Stimulated activated CD8-positive, alpha-beta memory T cell treated with anti-CD3 and anti-CD28 coated beads, Interleukin-15, amount 100 ng/mL, for 1 hour (primary cell): ENCODE results near the gene ANKRD36.
"Not testable (repeated sequence)": the region's sequence is repeated elsewhere in the genome, so short reads cannot be mapped to it uniquely, and the experiment has no call there.

Experiments used
- DNase-seq: peaks from one replicate; pipeline ENCODE4 v3.0.0-alpha.2; 2020; ENCODE audit warnings: low read depth

ANKRD36 gene

DNA sequence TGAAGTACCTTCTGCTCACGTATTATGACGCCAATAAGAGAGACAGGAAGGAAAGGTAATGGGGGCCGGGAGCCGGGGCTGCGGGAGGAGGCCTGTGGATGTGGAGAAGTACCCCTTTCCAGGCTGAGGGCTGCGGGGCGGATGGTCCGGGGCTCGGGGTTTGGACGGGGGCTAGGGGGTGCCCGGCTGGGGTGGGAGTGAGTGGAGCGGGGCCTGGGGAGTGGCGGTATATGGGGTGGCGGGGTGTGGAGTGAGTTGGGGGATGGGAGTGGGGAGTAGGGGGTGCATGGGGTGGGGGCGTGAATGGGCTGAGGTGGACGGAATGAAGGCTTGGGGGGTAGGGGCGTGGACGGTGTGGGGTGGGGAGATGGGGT, 916 bp downstream of the ANKRD36 start:
- DNase-seq = not testable (repeated sequence)

DNA sequence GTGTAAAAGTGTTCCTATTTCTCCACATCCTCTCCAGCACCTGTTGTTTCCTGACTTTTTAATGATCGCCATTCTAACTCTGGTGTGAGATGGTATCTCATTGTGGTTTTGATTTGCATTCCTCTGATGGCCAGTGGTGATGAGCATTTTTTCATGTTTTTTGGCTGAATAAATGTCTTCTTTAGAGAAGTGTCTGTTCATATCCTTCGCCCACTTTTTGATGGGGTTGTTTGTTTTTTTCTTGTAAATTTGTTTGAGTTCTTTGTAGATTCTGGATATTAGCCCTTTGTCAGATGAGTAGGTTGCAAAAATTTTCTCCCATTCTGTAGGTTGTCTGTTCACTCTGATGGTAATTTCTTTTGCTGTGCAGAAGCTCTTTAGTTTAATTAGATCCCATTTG, 16.1 kb downstream of the ANKRD36 start:
- DNase-seq = not testable (repeated sequence)

DNA sequence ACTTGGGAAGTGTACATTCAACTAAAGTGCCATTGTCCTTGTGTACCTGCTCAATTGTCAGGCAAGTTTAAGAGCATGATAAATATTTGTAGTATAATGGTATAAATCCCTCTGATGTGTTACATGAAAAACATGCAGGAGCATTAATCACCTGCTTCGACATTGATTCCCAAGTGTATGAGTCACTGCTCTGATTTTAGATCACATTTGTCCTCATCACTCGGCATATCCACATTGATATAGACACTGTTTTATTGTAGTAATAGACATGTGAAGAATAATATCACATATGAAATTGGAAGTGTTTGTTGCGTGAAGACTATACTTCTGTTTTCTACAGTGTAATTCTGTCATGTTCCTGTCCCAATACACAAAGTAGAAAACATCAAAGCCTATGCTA, 31.1 kb downstream of the ANKRD36 start:
- DNase-seq = not testable (repeated sequence)

DNA sequence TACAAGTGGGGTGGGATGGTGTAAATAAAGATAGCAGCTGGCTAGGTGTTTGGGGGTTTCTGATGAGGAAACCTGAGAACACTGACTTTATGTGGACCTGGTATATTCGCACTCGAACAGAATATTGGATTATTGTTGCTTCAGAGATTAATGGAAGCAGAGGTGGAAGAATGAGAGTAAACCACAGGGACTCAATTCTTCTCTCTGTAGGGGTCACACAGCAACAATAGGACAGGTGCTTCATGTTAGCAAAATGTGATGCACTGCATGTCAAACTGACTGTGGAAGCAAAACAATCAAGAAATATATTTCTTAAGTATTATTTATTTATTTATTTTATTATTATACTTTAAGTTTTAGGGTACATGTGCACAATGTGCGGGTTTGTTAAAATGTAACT, 53.6 kb downstream of the ANKRD36 start:
- not testable (repeated sequence) for DNase-seq

DNA sequence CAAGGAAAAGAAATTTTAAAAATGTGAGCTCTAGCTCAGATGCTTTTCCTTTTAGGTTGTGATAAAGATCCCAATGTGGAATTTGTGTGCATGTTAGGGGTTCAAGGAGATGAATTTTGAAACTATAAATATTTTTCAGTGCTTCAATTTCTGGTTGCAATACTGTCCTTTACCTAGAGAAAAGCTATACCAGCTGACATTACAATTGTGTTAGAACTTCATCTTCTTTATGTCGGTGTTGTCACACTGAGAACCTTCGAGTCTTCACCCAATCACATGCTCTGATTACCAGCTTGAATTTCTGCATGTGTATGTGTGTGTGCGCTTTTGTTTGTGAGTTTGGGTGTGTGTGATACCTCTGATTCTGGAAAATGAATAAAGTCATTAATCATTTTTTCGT, 55.0 kb downstream of the ANKRD36 start:
- DNase-seq = not testable (repeated sequence)

DNA sequence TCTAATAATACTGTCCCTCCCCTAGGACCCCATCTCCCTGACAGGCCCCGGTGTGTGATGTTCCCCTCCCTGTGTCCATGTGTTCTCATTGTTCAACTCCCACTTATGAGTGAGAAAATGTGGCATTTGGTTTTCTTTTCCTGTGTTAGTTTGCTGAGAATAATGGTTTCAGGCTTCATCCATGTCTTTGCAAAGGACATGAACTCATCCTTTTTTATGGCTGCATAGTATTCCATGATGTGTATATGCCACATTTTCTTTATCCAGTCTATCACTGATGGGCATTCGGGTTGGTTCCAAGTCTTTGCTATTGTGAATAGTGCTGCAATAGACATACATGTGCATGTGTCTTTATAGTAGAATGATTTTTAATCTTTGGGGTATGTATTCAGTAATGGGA, 55.6 kb downstream of the ANKRD36 start:
- DNase-seq = not testable (repeated sequence)

DNA sequence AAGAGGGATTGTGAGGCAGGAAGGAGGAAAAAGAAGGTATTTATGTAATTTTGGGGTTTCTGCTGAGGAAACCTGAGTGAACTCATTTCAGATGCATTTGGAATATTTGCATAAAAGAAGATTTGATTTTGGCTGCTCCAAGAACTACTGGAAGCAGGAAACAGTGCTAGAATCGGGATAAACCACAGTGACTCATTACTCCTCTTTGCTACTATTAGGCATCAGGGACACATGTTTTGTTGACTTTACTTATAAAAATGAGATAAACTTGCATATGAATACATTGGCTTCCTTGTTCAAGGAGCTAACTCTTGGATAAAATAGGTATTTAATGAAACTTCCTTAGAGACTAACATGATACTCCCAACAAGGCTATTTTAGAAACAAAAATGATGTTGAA, 67.4 kb downstream of the ANKRD36 start:
- DNase-seq = not testable (repeated sequence)

DNA sequence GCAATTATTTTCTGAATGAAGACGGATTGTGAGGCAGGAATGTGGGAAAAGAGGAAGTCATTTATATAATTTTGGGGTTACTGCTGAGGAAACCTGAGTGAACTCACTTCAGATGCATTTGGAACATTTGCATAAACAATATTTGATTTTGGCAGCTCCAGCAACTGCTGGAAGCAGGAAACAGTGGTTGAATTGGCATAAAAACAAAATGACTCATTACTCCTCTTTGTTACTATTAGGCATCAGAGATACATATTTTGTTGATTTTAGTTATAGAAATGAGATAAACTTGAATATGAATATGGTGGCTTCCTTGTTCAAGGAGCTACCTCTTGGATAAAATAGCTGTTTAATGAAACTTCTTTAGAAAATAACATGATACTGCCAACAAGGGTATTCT, 82.4 kb downstream of the ANKRD36 start:
- not testable (repeated sequence) for DNase-seq

DNA sequence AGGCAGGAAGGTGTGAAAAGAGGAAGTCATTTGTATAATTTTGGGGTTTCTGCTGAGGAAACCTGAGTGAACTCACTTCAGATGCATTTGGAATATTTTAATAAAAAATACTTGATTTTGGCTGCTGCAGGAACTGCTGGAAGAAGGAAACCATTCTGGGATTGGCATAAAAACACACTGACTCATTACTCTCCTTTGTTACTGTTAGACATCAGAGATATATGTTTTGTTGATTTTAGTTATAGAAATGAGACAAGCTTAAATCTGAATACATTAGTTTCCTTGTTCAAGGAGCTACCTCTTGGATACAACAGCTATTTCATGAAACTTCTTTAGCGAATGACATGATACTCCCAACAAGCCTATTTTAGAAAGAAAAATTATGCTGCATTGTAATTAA, 84.3 kb downstream of the ANKRD36 start:
- not testable (repeated sequence) for DNase-seq

DNA sequence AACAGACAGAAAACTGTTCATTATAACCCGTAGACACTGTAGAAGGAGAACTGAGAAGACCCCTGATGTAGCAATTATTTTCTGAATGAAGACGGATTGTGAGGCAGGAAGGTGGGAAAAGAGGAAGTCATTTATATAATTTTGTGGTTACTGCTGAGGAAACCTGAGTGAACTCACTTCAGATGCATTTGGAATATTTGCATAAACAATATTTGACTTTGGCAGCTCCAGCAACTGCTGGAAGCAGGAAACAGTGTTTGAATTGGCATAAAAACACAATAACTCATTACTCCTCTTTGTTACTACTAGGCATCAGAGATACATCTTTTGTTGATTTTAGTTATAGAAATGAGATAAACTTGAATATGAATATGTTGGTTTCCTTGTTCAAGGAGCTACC, 87.9 kb downstream of the ANKRD36 start:
- not testable (repeated sequence) for DNase-seq

DNA sequence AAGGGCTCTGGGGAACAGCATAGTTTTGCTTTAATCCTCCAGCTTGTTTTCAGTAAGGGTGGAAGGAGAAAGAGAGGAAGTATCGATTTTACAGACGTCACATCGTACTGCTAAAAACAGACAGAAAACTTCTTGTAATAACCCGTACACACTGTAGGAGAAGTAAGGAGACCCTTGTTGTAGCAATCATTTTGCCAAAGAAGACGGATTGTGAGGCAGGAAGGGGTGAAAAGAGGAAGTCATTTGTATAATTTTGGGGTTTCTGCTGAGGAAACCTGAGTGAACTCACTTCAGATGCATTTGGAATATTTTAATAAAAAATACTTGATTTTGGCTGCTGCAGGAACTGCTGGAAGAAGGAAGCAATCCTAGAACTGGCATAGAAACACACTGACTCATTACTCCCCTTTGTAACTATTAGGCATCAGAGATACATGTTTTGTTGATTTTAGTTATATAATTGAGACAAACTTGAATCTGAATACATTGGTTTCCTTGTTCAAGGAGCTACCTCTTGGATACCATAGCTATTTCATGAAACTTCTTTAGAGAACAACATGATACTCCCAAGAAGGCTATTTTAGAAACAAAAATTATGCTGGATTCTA, 89.8 kb downstream of the ANKRD36 start:
- DNase-seq = not testable (repeated sequence)

DNA sequence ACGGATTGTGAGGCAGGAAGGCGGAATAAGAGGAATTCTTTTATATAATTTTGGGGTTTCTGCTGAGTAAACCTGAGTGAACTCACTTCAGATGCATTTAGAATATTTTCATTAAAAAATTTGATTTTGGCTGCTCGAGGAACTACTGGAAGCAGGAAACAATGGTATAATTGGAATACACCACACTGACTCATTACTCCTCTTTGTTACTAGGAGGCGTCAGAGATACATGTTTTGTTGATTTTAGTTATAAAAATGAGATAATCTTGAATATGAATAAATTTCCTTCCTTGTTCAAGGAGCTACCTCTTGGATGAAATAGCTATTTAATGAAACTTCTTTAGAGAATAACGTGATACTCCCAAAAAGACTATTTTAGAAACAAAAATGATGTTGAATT, 97.4 kb downstream of the ANKRD36 start:
- DNase-seq = no peak

DNA sequence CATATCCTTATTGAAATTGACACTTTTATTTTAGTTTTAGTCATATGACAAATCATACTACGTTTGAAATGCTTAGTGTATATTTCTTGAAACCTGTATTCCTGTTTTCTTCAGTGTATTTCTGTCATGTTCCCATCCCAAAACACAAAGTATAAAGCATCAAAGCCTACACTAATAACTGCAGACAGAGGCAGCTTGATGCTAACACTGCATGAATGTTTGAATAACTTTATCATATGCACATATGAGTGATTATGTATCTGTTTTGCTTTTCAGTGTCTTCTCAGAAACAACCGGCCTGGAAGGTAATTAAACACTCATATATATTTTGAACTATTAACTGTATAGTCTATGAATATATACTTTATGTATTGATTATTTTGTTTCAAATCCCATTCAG, 102.1 kb downstream of the ANKRD36 start:
- not testable (repeated sequence) for DNase-seq

DNA sequence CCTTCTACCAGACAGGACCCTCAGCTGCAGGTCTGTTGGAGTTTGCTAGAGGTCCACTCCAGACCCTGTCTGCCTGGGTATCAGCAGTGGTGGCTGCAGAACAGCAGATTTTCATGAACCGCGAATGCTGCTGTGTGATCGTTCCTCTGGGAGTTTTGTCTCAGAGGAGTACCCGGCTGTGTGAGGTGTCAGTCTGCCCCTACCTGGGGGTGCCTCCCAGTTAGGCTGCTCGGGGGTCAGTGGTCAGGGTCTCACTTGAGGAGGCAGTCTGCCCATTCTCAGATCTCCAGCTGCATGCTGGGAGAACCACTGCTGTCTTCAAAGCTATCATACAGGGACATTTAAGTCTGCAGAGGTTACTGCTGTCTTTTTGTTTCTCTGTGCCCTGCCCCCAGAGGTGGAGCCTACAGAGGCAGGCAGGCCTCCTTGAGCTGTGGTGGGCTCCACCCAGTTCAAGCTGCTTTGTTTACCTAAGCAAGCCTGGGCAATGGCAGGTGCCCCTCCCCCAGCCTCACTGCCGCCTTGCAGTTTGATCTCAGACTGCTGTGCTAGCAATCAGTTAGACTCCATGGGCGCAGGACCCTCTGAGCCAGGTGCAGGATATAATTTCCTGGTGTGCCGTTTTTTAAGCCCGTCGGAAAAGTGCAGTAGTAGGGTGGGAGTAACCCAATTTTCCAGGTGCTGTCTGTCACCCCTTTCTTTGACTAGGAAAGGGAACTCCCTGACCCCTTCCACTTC, 118.1 kb downstream of the ANKRD36 start:
- DNase-seq = not testable (repeated sequence)

DNA sequence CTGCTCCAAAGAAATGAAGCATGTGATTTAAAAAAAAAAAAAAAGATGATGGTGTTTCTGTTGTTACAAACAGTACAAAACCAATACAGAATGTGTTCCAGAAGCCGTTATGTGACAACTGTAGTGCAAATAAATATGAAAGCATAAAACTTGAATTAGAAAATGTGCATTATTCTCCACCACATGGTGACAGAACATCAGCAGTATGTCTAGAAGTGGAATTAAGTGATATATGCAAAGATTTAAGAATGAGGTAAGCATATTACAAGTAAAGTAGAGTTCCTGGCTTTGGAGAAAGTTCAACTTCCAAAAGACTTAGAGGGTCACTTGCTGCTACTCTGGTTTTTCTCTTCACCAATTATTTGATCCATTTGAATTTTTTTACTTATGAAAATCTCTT, 120.0 kb downstream of the ANKRD36 start:
- DNase-seq = not testable (repeated sequence)

DNA sequence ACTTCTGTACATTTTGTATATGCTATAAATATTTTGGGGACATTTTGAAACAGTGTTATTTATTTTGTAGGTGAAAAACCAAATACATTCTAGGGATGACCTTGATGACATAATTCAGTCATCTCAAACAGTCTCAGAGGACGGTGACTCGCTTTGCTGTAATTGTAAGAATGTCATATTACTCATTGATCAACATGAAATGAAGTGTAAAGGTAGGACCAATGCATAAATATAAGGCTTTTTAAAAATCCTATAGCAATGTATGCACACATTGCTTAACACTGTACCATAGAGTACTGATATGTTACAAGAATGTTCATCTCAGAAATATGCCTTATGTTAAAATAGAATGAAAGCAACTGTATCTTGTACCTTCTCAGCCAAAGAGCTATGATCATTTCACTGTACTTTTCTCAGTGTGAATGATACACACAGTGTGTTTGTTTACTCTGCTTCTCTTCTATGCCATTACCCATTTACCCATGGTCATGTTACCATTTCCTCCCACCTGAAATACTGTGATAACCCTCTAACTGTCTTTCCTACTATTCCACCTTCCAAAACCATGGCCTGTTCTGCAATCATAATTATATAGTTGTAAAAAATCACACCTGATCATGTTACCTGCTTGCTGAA, 120.8 kb downstream of the ANKRD36 start:
- DNase-seq = not testable (repeated sequence)

DNA sequence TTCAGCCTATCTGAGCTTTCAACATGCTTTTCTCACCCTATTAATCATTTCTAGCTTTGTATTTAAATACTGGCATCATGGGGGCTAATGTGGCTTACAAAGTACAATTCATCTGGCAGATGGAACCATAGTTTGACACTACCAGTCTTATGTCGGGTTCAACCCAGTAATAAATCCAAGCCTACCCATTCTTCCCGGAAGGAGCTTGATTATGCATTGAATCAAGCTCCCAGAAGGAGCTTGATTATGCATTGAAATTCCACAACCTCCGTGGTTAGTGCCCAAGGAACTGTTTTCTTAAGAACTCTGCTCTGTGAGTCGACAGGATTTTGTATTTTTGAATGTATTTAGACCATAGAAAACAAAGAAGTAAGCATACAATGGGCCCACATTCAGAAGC, 148.2 kb downstream of the ANKRD36 start:
- DNase-seq = not testable (repeated sequence)

DNA sequence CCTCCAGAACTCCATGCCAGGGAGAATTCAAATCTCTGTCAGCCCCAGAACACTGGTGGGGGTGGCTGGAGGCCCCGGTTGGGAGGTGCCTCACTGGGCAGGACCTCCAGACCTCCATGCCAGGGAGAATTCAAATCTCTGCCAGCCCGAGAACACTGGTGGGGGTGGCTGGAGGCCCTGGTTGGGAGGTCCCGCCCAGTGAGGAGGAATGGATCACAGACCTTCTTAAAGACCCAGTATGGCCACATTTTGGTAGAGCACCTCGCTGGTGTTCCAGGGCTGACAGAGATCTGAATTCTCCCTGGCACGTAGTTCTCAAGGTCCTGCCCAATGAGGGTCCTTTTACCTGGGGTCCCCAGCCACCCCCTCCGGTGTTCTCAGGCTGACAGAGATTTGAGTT, 153.5 kb downstream of the ANKRD36 start:
- not testable (repeated sequence) for DNase-seq

DNA sequence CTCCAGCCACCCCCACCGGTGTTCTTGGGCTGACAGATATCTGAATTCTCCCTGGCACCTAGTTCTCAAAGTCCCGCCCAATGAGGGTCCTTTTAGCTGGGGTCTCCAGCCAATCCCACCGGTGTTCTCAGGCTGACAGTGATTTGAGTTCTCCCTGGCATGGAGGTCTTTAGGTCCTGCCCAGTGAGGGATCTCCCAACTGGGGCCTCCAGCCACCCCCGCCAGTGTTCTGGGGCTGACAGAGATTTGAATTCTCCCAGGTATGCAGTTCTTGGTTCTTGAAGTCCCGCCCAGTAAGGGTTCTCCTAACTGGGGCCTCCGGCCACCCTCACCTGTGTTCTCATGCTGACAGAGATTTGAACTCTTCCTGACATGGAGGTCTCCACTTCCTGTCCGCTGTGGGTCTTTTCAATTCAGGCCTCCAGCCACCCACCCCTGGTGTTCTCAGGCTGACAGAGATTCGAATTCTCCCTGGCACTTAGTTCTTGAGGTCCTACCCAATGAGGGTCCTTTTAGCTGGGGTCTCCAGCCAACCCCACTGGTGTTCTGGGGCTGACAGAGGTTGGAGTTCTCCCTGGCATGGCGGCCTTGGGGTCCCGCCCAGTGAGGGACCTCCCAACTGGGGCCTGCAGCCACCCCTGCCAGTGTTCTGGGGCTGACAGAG, 154.6 kb downstream of the ANKRD36 start:
- DNase-seq = no peak

DNA sequence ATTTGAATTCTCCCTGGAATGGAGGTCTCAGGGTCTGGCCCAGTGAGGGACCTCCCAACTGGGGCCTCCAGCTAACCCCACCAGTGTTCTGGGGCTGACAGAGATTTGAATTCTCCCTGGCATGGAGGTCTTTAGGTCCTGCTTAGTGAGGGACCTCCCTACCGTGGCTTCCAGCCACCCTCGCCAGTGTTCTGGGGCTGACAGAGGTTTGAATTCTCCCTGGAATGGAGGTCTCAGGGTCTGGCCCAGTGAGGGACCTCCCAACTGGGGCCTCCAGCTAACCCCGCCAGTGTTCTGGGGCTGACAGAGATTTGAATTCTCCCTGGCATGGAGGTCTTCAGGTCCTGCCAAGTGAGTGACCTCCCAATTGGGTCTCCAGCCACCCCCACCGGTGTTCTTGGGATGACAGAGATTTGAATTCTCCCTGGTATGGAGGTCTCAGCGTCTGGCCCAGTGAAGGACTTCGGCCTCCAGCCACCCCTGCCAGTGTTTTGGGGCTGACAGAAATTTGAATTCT, 155.2 kb downstream of the ANKRD36 start:
- DNase-seq = not testable (repeated sequence)

DNA sequence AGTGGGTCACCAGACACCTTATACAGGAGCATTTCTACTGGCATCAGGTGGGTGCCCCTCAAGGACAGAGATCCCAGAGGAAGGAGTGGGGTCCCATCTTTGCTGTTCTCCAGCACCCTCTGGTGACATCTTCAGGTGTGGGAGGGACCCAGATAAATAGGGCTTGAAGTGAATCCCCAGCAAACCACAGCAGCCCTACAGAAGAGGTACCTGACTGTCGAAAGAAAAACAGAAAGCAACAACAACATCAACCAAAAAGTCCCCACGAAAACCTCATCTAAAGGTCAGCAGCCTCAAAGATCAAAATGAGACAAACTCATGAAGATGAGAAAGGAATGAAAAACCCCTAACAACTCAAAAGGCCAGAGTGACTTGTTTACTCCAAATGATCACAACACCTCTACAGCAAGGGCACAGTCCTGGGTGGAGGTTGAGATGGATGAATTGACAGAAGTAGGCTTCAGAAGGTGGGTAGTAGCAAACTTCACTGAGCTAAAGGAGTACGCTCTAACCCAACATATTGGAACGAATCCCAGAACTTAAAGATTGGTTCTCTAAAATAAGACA, 163.4 kb downstream of the ANKRD36 start:
- not testable (repeated sequence) for DNase-seq

DNA sequence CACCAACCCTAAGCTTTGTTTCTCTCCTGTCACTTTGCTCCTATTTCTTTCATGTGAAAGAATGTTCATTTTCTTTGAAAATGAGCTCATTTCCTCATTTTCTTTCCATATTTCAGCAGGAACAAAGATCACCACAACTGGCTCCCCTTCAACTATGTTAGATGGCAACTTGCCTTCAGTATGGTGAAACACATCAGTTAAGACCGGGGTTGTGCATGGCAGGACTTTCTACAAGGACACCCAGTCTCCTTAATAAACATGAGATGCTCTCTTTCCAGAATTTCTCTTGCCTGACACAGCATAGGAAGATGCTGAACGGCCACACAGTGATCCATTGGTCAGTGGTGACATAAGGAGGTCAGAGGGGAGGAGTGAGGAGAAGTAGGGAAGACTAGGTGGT, 172.2 kb downstream of the ANKRD36 start:
- not testable (repeated sequence) for DNase-seq
